HG03439 (cell line): ENCODE measurements around the gene CIAO2B.

Source experiments
- ATAC-seq: cut with Tn5 transposase; IDR thresholded peaks from one replicate; pipeline ENCODE4 v1.9.1; 2021; ENCODE audit warnings: mild to moderate bottlenecking, moderate library complexity; ENCODE audit not compliant: unreplicated experiment

Gene CIAO2B

DNA sequence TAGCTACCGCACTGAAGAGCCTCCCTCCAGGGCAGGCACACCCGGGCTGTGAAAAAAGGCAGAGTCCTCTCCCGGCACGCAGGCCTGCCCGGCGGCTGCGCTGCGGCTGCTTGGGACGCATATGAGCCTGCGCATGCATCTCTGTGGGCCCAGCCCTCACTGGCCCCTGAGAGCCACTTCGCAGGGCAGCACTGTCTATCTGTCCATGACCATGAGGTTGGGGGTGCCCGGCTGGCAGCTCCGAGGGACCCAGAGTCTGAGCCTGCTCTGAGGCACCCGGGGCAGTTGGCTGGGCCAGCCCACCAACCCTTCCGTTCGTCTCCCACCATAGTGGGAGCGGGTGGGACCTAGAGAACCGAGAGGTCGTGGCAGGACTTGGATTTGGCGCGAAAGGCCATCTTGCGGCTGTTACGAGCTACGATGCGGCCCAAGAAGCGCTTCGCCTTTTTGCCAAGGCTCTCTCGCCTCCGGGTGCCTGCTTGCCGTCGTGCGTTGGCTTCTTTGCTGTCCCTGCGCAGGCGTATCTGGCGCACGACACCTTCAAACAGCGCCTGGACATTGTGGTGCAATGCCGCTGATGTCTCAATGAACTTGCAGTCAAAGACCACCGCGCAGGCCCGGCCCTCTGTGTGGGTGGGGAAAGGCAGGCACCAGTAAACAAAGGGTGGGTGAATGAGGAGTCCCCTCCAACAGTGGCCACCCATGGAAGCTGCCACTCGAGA, 12.3 kb downstream of the CIAO2B start:
- ATAC-seq, result no peak

DNA sequence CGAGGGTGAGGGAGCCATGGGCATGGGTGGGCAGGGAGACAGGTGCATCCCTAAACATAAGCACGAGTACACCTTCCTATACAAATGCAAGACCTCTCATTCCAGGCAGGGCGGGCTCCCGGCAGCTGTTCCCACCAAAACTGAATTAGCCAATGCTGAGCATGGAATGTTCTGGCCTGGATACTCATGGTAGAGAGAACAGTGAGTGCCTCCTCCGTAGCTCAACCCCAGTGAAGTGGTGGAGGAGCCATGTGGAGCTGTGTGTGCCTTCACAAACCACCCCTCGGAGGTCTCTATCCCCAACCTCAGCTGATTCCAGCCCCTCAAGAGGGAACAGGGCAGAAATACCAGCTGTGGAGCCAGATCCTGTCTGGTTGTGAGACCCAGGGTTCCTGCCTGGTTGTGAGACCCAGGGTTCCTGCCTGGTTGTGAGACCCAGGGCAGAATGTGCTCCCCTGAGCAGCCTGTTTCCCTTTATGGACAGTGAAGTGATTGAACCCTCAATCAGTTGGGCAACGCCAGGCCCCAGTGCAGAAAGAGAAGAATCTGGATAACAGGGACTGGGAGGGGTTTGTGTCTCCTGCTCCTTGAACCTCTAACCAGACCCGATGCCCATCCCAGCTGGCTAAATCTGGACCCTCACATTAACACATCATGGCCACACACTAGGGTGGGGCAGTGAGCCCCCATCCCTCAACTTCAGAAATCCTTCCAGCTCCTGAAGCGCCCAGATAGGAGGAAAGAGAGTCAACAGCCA, 13.1 kb downstream of the CIAO2B start:
- ATAC-seq, result no peak

DNA sequence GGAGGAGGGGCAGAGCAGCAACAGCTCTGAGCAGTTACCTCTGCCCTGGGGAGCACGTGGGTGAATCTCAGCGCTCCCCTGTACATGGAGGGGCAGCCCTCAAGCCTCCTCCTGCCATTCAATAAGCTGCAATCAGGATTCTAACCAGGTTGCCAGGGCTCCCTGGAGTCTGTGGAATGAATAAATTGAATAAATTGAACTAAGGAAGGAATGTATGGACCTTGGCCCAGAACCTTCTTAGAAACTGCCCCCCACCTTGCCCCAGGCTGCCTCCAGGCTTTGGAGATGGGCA, 14.0 kb downstream of the CIAO2B start:
- ATAC-seq, result no peak

DNA sequence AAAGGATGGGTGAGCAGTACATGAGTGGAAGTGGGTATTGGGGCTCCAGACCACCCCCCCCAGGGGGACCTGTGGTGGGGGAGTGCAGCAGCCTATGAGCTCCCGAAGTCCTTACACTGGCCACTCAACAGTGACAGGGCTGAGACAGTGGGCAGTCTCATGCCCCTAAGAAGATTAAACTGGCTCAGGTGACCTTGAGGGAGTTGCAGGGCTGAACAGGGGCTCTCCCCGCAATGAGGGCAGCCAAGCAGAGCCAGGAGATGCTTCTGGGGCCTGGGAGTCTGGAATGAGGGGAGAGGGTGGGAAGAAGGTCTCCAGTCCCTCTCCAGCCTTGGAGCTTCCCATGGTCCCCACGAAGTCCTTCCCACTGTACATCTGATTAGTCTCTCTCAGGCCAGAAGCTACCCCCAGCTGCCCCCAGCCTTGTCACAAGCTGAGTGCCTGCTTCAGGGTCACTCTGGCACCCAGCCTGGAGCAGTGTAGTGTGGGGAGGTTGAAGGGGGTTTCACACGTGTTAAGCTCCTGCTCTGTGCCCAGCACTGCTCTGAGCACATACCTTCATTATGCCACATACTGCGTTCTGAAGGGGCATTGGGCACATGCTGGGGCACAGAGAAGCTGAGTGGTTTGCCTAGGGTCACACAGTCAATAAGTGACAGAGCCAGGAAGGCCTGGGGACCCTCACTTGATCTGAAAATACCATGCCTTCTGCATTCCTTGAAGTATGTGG, 14.5 kb downstream of the CIAO2B start:
- no peak for ATAC-seq

DNA sequence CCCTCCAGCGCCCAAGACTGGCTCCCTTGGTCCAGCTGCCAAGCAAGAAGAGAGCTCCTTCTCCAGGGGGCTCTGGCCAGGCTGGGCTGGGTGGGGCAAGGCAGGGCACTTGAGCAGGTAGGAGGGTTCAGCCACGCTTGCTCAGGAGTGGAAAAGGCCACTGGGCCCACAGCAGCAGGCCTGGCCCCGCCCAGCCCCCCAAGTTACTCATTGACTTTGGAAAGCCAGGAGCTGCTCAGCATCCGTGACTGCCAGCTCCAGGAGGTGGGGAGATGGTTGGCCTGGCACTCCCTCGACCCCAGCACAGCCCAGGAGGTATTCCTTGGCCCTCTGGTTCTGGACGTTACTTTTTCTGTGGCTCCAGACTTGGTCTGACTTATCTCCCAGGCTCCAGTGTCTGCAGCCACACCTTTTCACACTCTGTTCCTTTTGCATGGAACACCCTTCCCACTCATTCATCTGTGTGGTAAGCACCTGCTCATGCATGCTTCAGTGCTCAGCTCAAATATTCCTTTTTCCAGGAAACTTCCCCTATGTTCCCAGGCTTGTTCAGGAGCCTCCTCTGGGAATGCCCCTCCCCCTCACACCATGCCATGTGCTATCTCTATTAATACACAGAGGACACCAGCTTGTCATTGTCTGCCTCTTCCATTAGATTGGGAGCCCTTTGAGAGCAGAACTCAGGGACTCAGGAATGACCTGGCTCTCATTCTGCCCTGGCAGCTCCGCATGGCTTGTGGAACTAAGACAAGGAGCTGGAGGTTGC, 15.2 kb downstream of the CIAO2B start, which contains the start of gene CDH16:
Gene CDH16 (minus strand): TSS at position 83 of the 766 bp plus-strand sequence. CDS start 820 bp downstream, outside the sequence.
- ATAC-seq, result no peak

DNA sequence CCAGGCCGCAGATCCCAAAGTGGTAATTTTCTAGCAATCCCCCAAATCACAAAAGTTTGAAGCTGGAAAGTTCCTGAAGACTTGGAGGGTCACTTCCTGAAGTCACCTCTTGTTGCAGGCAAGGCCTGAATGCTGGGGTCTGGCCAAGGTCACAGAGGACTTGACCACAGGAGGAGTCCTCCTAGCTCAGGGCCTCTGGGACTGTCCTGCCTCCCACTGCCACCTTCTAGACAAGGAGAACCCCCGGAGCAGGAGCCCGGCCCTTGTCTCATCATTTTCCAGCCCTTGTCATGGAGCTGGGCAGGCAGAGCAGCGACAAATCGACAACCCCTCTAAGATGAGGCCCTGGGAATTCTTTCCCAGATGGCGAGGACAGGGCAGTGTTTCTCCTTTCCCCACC, 15.8 kb downstream of the CIAO2B start:
- no peak for ATAC-seq

DNA sequence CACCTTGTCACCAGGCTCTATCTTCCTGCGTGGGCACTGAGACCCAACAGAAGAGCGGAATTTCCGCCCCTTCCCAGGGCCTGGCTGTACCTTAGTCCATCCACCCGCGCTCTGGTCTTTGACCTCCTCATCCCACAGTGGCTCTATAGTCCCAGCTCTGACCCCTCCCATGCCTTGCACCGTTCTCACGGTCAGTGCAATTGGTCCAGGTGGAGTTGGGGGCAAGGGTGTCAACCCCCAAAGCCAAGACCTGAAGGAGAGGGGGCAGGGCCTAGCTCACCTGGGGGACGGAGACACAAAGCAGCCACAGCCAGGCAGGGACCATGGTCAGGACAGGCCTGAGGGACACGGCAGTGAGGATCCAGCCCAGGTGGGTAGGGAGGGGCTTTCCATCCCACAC, 16.5 kb downstream of the CIAO2B start:
- no peak for ATAC-seq

DNA sequence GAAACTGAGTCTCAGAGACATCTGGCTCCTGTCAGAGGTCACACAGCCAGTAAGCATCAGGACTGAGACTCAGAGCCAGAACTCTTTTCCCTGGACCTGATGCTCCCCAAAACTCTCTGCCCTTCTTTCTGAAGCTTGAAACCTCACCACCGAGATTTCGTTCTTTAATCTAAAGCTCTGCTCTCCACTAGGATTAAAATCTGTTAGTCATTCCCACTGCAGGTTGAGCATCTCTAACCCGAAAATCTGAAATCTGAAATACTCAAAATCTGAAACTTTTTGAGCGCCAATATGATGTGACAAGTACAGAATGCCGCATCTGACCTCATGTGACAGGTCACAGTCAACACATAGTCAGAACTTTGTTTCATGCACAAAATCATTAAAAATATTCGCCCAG, 17.7 kb downstream of the CIAO2B start:
- no peak for ATAC-seq

DNA sequence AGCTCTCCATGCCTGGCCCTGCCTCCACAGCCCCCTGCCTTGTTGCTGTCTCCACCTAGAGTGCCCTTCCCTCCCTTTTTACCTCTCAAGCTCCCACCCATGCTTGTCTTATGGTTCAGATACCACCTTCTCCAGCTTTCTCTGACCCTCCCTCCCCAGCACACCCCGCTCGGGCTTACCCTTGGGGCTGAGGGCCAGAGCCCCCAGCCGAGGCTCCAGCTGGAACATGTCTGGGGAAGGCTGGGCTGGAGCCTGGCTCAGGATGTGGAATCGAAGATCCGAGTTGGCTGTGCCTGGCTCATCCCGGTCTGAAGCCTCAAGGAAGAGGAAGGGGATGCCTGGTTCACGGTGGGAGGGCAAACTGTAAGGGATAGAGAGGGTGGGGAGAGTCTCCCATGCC, 19.2 kb downstream of the CIAO2B start:
- ATAC-seq, result no peak

DNA sequence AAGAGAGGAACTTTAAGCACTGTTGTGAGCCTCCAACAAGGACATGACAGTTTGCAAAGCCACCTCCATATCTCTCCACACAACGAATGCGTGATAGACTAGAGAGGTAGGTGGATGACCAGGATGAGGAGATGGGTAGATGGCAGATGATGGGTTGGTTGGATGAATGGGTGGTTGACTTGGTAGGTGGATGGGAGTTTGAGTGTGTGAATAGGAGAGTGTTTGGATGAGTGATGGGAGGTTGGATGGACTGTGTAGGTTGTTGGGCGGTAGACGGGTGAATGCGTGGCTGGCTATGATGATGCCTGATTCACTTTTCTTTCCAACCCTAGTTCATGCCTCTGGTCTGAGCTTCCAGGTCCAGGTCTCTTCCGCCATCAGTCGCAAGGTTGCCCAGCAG, 19.7 kb downstream of the CIAO2B start:
- ATAC-seq, result no peak

DNA sequence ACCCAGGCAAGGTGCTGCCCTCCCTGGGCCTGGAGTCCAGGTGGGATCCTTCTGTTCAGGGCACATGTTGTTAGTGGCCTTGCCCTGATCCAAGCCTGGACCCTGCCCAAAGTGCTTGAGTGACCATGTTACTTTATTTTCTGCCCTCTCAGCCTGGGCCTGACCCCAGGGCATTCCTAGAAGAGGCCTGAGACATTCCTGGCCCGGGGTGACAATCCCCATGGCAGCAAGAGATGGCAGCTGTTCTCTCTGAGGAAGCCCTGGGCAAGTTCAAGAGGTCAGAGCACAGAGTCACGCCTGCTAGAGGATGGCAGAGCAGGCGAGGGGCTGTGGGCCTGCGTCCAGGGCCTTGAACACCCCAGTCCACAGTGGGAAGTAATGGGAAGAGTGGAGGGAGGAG, 20.5 kb downstream of the CIAO2B start:
- ATAC-seq, result no peak

DNA sequence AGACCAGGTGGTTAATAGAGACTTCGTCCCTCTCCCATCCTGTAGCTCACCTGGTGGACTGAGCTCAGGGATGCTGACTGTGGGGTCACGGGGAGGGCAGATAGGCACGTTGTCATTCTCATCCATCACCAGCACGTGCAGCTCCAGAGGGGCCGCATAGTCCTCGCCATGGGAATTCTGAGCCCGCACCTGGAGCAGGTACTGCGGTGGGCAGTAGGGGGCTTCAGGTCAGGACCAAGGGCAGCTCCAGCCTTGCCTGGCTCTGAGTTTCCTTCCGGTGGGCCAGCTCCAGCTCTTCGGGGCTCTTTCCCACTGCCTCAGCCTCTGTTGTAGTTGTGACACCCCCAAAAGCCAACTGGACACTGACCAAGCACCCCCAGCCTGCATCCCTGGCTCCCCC, 21.1 kb downstream of the CIAO2B start:
- ATAC-seq, result no peak

DNA sequence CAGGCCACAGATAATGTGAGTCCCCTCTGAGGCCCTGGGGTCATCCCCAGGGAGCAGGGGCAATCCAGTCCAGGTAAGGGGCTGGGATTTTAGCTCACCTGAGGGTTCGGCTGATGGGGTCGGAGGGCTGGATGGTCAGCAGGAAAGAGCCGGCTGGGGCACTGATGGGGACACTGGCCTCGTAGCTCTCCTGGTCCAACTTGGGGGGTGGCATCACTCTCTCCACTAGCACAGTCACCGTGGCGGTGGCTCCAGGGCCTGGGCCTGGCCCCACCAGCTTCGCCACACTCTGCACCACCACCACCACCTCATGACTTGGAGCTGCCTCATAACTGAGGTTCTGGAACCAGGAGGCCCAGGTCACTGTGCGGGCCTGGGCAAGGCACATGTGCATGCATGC, 22.4 kb downstream of the CIAO2B start:
- ATAC-seq, result no peak

DNA sequence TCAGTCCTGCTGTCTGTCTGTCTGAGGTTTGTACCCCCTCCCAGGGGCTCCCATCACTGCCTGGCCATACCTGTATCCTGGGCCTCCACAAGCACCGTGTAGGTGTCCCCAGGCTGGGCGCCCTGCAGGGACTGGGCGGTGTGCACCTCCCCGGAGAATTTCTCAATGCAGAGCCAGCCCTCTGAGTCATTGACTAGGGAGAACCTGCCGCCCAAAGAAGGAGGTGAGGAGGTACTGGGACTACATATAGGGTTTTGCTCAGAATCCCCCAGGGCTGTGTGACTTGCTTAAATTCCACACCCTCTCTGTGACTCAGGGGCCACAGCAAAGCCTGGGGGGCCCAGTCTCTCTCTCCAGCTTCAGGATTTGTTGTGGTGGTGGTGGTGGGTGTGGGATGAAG, 23.1 kb downstream of the CIAO2B start:
- ATAC-seq, result no peak

DNA sequence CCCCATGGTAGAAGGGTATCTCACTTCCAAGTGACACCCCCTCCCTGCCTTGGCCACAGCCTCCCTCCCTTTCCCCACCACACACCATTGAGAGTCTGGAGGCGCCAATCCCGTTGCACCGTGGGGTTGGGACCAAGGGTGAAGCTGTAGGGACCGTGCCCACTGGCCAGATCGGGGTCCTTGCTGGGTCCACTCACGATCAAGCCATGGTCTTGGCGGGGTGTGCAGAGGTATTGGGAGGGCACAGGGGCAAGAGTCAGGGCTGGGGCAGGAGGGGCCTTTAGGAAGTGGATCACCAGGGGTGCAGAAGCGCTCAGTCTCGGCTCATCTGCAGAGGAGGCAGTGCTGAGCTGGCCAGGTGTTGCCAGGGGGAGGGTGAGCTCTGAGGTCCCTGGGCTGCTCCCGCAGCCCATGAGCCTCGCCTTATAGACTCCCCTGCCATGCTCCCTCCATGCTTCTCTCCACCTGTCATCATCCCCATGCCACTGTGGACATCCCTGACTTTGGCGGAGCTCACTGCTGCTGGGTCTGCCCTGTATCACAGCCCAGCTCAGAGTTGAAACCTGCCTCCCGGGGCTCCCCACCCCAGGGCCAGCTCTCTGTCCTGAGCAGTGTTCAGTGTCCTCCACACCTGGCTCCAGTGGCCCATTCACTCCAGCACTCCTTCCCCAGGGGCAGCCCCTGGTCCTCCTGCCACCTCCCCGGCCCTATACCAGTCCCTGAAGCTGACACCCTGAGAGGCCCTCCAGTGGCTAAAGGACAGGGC, 23.8 kb downstream of the CIAO2B start:
- ATAC-seq, result no peak

DNA sequence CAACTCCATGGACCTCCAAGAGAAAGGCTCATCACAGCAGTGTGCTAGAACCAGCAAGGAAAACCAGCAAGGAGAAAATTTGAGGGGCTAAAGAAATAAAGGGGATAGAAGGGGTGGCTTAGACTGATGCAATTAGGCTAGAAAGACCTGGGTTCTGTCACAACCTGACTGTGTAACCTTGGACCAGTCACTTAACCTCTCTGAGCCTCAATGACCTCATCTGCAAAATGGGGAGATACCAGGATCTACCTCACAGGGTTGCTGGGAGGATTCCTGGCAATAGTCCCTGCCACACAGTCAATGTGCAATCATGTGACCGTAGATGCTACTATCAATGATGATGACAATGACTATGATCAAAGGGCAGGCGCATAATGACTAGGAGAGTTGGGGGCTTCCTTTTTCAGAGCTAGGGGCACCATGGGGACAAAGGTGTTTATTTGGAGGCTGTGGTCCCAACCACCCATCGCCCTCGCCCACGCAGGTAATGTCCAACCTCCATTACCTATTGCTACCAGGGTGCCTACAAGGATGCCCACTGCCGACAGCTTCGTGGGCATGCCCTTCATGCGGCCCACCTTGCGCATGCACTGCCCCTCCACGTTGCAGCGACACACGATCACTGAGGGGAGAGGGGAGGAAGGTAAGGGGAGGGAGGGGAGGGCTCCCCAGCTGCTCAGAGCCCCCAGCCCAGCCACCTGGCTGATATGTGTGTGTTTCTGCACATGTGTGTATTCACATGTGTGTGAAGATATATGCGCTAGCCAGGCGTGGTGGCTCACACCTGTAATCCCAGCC, 25.2 kb downstream of the CIAO2B start:
- no peak for ATAC-seq

DNA sequence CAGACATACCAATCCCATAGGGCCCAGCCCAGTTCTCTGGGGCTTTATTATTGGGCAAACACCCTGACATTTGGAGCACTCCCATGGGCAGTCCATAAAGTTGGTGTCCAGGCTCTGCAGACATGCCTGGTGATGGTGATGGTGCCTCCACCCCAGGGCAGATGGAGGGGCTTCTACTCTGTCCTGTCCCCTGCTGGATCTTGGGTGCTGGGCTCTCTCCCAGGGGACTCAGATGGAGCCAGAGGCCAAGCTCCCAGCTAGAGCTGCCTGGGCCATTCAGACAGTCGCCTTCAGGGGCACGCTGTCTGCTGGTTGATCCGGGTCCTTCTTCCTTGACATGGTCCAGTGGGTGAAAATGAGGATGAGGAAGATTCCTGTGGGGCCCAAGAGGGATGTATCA, 26.1 kb downstream of the CIAO2B start:
- ATAC-seq, result no peak

DNA sequence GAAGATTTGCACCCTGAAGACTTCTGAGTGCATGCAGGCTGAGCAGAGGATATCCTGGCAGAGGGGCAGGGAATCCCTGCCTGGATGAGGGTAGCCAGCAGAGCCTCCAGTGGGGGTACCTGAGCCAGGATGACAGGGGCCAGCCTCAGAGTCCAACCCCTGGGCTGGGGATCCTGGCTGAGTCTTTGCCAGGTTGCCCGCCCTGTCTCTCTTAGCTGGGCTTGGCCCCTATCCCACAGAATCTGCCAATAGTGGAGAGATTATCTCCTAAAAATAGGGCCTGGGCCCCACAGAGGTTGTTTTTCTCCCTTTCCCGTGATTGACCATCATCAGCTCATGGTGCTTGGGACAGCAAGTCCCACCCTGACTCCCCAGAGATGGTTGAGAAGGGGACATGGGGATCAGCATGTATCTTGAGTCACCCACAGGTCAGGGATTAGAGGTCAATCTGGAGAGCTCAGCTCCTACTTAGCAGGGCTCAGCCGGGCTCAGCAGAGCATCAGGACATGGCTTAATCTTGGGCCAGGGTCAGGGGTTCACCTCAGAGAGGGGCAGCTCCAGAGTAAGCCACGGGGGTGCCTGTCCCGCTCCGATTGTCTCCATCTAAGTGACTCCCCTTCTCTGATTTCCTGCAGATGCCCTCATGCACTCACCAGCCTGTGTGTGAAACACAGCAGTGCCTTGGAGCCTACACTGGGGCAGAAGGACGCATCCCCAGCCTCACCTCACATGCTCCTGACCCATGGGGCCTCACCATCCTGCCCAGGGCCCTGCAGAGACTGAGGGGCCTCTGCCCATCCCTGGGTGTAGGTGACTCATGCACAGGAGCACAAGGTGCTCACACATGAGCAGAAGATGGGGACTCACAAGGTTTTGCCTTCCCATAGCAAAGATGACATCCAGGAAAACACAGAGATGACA, 27.0 kb downstream of the CIAO2B start:
- no peak for ATAC-seq
